RPMI7951 (cell line): ENCODE results near the gene LRRC8E. TPM values are rescaled to one million over a fixed set of nuclear protein-coding genes. Genes with fewer than 3 reads are reported as not detected.

Experiments used
- DNase-seq: peaks from one replicate; pipeline ENCODE4 v3.0.0-alpha.2; 2012; ENCODE audit warnings: low read depth
- total RNA-seq: library from RNA; depleted of rRNA; stranded (reverse); fragments of >200 nt; shearing (Covaris generic); gene quantifications from 2 replicates; pipeline ENCODE4 v1.2.3, GENCODE V29; 2014; rRNA removed

The LRRC8E gene
- total RNA-seq, 1 experiment from 2014 or later, result 5.2 TPM

DNA sequence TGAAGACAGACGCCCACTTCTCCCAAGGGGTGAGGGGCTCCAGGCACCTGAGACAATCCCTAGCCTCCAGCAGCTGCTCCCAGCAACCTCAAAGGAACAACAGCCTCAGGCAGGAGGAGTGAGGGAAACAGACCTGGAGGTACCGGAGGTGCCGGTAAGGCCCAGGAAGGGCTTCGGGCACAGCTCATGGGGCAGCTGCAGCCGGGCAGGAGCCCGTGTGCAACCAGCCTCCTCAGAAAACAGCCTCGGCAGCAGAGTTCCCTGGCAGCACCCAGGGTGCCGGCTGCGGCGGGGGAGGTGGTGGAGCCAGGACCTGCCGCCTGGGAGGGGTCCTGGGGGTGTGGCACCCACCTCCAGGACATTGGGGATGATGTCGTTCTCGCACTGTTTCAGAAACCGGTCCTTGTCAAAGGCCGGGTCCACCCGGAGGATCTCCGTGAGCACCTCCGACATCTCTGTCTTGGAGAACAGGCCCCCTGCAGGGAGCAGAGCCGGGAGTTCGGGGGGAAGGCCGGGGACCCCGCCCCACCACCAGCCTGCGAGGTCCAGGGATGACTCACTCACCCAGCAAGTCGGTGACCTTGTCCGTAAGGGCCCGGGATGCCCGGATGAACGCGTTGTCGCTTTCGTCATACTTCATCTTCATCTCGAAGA, 44.1 kb downstream of the LRRC8E start:
- no peak for DNase-seq

DNA sequence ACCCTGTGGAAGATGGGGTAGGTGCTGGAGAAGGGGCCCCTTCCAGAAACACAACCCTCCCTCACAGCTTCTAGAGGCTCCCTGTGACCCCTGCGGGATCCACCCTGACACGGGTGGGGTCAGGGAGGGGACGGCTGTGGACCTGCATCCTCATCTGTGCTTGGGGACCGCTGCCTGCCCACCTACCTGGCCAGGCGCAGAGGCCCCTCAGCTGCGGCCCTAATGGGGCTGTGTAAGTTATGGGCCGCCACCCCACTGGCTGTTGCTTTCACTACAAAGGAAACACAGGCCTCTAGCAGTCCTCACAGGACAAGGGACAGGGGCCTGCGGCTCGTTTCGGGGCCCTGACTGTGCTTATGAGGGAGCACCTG, 44.6 kb downstream of the LRRC8E start:
- no peak for DNase-seq

DNA sequence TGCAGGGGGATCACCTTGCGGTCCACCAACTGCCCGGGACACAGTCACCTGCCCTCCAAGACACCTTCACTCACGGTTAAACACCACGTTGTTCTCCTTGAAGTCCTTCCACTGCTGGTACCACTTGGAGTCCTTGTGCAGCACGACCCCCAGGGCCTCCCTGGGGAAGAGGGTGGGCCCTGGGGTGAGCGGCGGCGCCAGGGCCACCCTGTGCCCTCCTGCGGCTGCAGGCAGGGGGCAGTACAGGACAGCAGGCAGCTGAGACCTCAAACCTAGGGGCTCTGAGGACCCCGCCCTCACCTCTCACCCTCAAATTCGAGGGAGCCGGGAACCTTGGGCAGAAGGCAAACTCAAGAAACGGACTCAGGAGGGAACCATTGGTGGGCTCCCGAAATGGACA, 45.1 kb downstream of the LRRC8E start:
- no peak for DNase-seq

DNA sequence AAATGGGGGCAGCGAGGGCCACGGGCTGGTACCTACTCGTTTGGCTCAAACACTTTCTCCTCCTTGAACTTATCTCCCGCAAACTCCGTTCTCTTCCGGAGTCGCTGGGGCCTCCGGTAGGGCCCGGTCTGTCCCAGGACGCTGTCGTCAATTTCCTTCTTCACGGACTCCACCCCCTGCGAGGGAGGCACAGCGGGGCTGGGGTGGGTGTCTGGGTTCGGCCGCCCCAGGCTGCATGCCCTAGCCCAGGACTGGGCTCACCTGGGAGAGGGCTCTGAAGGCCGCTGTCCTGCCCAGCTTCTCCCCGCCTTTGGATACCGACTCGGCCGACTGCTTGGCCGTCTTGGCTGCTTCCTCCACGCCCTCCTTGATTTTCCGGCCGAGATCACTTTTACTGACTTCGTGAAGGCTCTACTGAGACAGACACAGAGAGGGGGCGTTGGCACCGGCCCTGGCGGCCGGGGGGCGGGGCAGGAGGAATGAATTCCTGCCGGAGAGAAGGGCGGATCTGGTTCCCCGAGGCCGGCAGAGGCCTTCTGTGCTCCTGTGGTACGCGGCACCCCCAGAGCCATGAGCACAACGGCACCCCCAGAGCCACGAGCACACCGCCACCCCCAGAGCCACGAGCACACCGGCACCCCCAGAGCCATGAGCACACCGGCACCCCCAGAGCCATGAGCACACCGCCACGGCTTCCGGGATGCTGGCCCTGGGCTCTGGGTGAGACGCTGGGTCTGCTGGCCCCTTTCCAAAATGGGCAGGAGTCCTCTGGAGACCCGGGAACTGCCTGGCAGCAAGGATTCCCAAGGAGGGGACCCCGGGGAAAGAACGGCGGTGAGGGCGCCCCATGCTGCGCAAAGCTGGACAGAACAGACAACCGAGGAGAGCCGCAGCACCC, 45.8 kb downstream of the LRRC8E start:
- DNase-seq, result no peak

DNA sequence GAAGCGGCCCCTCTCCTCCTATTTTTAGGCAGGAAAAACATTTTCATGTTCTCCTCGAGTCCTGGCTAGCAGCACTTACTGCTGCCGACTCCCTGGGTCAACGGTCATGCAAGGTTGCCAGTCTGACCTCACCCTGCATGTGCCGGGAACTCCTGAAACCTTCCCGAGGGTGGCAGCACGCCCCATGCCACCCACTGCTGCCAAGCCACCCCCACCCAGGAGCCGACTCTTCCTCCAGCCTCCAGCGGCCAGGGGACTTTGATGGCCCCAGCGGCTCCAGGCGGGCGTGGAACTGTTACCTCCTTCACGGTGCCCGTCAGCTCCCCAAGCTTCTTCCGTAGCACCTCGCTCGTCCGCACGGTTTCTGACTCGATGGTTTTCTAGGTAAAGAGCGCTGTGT, 46.5 kb downstream of the LRRC8E start:
- DNase-seq, result no peak

DNA sequence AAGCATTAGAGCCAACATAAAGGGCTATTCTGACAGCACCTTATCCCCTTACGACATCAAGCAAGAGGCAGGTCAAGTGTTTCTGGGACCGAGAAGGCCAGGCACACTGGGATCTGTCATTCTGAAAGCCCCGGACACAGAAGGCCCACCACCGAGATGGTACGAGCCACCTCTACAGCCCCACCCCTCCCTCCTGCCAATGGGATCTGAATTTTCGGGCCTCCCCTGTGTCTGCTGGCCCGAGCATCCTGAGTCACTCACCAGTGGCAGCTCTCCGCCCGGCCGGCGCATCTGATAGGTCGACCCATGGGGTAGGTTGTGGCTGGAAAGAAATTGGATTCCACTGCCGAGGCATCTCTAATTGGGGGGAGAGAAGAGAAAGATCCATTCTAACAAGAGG, 52.5 kb downstream of the LRRC8E start:
- DNase-seq, result no peak

DNA sequence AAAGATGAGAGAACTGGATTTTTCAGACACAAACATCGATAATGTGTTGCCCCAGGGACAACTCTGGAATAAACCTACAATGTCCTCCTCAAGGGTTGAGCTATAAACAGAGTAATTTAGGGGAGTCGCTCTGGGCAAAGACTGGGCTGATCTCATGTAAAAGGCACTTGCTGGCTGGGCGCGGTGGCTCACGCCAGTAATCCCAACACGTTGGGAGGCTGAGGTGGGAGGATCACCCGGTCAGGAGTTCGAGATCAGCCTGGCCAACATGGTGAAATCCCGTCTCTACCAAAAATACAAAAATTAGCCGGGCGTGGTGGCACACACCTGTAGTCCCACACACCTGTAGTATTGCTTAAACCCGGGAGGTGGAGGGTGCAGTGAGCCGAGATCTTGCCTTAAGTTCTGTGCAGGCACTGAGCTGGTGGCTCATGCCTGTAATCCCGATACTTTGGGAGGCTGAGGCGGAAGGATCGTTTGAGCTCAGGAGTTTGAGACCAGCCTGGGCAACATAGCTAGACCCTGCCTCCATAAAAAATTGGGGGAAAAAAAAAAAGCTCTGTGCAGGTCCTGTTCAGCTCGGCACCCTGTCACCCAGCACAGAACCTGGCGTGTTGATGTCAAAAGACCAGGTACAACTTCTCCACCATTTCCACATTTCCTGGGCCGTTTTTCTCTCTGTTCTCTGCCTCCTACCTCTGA, 53.7 kb downstream of the LRRC8E start:
- no peak for DNase-seq

DNA sequence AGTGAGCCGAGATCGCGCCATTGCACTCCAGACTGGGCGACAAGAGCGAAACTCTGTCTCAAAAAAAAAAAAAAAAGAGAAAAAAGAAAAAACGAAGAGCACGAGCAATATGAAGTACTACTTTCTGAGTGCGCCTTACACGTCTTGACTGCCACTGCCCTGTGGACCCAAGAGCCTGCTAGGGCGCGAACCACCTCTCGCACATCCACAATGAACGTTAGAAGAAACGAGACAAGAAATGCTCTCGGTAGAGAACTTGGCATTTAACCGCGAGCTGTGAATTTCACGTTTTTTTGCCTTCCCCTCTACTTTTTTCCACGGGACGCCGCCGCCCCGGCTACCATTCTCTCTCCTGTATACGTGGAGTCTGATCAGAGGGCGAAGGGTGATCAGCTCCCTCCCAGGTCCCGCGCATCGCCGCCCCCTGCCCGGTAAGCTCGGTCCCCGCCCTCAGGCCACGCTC, 54.7 kb downstream of the LRRC8E start:
- DNase-seq, result no peak

DNA sequence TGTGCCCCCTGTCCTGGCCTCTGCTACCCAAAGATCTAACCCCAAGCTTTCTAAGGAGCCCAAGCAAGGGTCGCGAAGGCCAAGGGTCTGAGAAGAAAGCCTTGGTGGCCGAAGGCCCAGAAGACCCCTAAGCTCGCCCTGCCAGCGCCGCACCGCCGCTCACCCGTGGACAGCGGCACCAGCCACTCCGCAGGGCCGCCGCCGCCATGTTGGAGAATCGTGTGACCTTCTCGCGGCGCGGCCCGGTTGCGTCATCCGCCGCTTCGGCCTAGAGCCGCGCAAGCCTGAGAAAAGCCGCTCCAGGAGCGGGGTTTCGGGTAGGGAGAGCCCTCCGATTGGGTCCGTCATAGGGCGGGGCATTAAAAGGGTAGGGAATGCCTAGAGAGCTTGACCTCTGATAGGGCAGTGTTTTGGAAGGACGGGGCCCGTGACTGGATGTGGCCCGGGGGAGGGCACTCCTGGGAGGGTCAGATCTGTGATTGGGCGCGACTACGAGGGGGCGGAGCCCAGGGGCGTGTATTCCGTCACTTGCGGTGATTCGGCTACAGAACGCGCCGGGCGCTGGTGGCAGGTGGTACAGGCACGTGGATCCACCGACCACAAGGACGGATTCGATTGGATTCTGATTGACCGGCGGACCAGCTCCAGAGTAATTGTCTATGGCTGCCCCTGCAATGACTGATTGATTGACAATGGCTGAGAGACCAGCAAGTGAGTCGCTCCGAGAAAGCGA, 55.3 kb downstream of the LRRC8E start, which contains the start of gene TIMM44:
Gene TIMM44, minus strand, starts transcription at position 223 of the 733 bp plus-strand sequence. Its CDS starts 15 bp downstream, at position 208.
- peak; percentile 100 for DNase-seq

DNA sequence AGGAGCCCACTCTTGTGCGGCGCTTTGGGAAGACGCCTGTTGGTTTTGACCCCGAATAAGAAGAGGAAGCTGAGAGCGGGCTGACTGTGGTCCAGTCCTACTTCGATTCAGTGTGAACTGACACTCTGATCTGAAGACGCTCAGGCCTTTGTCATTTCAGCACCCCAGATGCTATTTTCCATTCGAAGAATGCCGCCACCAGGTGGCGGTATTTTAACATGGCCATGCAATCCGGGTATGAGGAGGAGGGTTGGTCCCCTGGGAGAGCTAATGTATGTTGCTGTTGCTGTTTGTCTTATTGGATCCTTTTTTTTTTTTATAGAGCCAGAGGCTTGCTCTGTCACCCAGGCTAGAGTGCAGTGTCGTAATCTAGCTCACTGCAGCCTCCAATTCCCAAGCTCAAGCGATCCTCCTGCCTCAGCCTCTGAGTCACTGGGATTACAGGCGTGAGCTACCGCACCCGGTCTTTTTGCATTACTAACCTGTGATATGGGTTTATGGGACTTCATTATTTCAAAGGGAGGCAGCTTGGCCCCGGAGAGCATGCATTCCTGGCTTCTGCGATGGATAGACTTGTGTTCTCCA, 56.0 kb downstream of the LRRC8E start:
- DNase-seq, result peak; percentile 86

DNA sequence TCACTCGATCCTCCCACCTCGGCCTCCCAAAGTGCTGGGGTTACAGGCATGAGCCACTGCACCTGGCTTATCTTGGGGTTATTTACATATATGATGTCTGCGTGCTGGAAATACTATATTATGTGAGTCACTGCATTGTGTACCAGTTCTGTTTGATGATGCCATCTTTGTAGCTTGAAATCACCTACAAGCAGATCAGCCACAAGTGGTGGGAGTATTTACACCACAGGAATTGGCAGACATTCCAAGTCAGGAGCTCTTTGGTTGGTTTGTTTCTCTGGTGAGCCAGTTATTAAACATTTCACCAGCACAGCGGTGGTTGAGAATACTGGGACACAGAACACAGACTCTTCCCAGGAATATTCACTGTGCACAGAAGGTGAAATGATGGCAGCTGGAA, 59.6 kb downstream of the LRRC8E start:
- DNase-seq, result no peak

Other genes starting within 250 kb of the LRRC8E start
- not detected in 2 replicates for gene RETN, start 219.5 kb upstream of the LRRC8E start, total RNA-seq
- not detected in 2 replicates for gene MCEMP1, start 211.4 kb upstream of the LRRC8E start, total RNA-seq
- gene TRAPPC5, start 207.7 kb upstream of the LRRC8E start, total RNA-seq, result 52.6 and 61.5 TPM in 2 replicates
- gene FCER2, start 186.4 kb upstream of the LRRC8E start, total RNA-seq, result not detected in 2 replicates
- gene CLEC4G, start 156.4 kb upstream of the LRRC8E start, total RNA-seq, result not detected in 2 replicates
- not detected in 2 replicates for gene CD209, start 141.0 kb upstream of the LRRC8E start, total RNA-seq
- gene CLEC4M, start 125.3 kb upstream of the LRRC8E start, total RNA-seq, result not detected in 2 replicates
- gene EVI5L, start 58.3 kb upstream of the LRRC8E start, total RNA-seq, result 6.8 and 8.1 TPM in 2 replicates
- gene PRR36, start 14.1 kb upstream of the LRRC8E start, total RNA-seq, result not detected in 2 replicates
- gene MAP2K7, start 15.4 kb downstream of the LRRC8E start, total RNA-seq, result 5.0 and 6.4 TPM in 2 replicates
- gene TGFBR3L, start 26.3 kb downstream of the LRRC8E start, total RNA-seq, result 0.36 and 2.1 TPM in 2 replicates
- 27.1 and 27.5 TPM in 2 replicates for gene SNAPC2, start 31.8 kb downstream of the LRRC8E start, total RNA-seq
- gene CTXN1, start 37.6 kb downstream of the LRRC8E start, total RNA-seq, result 1.2 and 2.6 TPM in 2 replicates
- gene TIMM44, start 55.2 kb downstream of the LRRC8E start, total RNA-seq, result 35.7 and 77.2 TPM in 2 replicates
- 31.8 and 39.0 TPM in 2 replicates for gene ELAVL1, start 117.1 kb downstream of the LRRC8E start, total RNA-seq
- gene CCL25, start 164.2 kb downstream of the LRRC8E start, total RNA-seq, result not detected in 2 replicates